Measurements from ENCODE around the gene SRP14.

The SRP14 gene

DNA sequence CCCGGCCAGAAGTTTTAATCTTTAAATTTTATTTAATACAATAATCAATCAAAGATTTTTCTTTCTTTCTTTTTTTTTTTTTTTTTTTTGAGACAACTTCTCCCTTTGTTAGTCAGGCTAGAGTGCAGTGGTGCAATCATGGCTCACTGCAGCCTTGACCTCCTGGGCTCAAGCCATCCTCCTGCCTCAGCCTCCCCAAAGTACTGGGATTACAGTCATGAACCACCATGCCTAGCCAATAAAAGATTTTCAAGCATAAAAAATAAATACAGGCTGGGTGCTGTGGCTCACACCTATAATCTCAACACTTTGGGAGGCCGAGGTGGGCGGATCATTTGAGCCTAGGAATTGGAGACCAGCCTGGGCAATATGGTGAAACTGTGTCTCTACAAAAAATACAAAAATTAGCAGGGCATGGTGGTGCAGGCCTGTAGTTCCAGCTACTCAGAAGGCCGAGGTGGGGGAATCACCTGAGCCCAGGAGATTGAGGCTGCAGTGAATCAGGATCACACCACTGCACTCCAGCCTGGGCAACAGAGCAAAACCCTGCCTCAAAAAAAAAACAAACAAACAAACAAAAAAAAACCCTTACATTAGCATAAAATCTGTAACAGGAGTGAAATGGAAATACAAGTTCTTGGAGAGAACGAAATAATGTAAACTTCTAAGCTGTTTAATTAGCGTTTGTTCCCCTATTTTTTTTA, 29.1 kb upstream of the SRP14 start:
- DNase-seq: no peak

DNA sequence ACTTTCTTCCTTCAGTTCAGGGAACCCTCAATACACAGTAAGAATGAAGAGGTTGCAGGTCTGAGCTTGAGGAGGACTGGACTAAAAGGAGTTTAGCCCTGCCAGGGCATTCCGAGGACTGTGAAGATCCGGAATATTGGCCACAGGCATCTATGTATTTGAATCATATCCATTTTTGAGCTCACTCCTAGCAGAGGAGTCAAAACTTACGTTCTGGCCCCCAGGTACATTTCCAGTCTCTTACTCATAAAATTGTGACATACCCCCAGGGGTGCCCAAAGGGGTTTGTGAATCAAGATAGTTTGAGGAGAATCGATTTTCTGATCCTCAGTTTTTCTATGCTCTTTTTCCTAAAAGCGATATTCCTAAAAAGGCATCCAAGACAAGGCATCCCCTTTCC, 27.6 kb upstream of the SRP14 start:
- DNase-seq: no peak

DNA sequence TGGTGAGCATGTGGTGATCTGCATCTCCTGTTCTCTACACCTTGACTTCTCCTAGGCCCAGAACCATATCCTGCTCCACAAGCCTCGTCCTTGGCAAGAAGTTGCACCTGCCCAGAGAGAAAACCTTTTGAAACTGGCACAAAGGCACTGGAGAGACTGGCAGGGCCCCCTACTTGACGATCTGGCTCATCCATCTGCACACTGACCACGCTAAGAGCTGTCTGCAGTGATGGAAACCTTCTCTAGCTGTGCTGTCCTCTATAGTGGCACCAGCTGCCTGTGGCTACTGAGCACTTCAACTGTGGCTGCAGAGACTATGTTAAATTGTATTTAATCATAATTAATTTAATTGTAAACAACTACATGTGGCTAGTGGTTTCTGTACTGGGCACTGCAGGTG, 26.2 kb upstream of the SRP14 start:
- peak; percentile 27 for DNase-seq

DNA sequence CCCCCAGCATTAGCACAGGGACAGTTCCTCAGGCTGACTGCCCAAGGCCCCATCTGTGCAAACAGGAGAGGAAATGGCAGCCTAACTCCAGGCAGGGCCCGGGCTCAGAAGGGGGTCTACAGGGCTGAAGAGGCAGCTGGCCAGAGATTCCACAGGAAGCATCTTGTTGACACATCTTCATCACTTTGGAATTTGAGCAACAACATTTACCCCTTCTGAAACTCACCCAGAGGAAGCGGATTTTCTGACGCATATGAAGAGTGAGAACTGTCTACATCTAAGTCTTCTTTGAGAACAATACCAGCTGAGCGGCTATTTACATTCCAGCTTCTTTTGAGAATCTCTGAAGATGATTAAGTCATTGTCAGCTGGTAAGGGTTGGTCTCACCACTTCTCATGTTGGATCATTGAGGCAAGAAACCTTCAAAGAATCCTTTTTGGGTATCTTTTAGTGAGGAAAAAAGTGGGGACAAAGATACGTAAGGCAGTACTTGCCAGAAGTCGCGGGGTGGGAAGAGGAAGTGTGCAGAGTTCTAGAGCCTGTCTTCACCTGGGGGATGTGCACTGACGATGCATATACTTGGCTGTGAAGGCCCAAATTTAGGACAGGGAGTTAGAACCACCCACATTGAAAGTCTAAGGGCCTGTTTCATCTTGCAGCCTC, 25.4 kb upstream of the SRP14 start:
- DNase-seq: no peak

DNA sequence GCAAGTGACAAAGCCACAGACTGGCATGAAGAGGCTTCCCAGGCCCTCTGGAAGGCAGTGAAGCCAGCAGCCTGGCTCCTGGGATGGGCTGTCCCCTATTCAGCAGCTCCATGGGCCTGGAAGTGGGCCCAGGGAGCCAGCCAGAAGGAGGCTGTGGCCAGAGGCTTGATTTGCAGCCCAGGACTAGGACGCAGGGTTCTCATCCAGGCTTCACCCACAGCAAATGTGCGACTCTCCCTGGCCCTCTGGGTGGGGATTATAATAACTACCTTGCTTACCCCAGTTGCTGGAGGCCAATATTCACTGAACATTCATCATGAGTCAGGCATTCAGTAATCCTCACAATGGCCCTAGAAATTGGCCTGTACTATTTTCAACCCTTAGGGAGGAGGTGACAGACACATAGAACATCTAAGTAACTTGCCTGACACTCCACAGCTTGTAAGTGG, 24.6 kb upstream of the SRP14 start:
- DNase-seq: no peak

DNA sequence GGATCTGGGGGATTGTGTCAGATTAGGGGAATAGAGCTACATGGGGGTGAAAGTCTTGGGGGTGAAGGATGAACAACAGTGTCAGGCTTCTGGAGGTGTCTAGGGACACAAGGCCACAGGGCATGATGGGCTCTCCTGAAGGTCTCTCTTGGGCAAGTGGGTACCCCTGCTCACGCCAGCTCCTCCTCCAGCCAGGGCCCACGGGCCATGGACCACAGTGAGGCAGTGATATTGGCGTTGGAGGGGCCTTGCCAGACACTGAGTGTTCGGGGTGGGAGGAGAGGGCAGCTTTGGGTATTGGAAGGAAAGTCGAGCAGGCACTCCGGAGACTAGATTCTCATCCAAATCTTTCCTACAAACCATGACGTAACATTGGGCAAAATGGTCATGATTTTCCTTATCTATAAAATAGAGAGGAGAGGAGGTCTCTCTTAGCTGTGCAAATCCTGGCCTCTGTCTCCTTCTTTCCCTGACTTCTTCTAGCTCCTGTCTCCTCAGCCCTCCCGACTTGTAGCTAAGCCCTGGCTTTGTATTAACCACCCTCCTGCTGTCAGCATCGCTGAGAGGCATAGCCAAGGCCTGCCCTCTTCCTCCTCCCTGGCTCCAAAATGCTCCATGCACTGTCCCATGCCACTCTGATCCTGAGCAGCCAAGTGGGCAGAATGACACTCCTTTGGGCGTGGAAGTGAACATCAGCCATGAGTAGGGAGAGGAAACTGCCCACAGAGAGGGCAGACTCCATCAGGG, 24.0 kb upstream of the SRP14 start:
- no peak for DNase-seq

DNA sequence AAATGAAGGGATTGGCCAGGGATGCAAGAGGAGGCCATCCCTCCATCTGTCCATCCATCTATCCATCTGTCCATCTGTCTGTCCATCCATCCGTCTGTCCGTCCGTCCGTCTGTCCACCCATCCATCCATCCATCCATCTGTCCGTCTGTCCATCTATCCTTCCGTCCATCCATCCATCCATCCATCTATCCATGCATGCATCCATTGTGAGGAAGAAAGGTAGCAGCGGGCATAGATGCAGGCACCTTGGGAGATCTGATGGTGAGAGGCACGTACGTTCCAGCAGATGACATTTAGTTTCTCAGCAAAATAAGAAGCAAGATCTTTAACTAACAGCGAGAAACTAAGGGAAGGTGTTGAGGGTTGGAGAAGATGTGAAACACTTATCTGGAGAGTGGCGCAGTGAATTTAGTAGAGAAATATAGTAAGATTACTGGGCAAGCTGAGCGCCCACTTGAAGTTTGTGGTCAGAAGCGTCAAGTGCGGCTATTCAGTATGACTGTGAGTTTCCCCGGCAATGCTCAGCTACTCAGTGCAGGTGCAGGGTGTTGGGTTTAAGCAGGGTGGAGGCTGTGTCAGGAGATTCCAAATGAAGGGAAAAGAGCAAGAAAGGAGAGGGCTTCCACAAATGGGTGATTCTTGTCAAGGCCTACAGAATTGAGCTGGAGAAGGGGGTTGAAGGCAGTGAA, 22.4 kb upstream of the SRP14 start:
- DNase-seq: peak; percentile 53

DNA sequence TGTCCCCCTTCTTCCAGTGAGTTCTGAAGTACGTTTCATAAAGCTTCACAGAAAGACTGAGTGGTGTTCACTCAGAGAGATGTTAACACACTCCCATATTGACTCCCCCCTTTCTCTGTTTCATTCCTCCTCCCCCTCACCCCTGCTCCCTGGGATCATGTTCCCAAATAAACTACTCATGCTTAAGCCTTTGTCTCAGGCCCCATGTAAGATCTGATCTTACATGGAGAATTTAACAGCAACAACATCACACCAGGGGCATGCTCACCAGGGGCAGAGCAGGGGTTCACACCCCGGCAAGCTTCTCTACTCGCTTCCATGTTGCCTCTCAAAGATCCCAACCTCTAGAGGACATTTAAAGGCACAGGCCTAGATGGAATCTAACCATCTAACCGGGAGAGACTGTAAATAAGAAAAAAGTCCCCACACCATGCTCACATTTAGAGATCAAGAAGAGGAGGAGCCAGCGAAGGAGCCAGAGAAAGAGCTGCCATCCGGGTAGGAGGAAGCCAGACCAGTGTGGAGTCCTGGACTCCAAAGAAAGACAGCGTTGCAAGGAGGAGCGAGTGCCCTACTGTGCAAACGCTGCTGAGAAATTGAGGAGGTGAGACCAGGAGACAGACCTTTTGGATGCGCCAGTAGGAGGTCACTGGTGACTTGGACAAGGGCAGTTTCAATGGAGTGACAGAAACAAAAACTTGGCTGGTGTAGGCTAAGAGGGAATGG, 21.4 kb upstream of the SRP14 start:
- no peak for DNase-seq

DNA sequence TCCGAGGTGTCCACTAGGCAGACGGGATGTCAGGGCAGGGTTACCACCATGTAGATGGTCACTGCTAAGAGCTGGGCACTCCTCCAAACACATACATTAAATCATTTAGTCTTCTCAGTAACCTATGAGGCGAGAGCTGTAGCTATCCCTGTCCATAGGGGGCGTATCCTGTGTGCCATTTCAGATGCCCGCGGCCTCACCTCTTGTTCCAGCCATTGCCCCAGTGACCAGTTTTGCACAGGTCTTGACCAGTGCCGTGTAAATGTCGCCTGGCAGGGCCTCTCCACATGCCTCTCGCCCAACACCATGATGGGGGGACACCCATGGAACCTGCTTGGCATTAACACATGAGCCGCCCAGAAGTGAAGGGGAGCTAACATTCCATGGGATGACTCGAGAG, 20.8 kb upstream of the SRP14 start:
- DNase-seq: no peak

DNA sequence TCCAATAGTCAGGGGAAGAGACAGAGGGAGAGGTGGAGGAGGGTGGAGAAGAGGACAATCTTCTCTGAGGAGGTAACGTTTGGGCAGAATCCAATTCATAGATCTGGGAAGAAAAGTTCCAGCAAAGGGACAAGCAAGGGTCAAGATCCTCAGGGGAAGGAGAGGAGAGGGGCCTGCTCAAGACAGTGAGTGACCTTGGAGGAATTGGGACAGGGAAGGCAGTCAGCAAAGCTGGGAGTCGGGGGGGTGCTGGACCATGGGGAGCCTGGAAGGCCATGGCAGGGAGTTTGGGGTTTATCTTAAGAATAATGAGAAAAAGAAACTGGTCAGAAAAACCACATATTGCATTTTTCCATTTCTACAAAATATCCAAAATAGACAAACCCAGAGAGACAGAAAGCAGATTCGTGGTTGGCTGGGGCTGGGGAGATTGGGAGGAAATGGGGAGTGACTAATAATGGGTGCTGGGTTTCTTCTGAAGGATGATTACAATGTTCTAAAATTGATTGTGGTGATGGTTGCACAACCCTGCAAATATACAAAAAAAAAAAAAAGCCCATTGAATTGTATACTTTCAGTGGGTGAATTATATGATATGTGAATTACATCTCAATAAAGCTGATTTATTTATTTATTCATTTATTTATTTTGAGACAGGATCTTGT, 19.6 kb upstream of the SRP14 start:
- no peak for DNase-seq

DNA sequence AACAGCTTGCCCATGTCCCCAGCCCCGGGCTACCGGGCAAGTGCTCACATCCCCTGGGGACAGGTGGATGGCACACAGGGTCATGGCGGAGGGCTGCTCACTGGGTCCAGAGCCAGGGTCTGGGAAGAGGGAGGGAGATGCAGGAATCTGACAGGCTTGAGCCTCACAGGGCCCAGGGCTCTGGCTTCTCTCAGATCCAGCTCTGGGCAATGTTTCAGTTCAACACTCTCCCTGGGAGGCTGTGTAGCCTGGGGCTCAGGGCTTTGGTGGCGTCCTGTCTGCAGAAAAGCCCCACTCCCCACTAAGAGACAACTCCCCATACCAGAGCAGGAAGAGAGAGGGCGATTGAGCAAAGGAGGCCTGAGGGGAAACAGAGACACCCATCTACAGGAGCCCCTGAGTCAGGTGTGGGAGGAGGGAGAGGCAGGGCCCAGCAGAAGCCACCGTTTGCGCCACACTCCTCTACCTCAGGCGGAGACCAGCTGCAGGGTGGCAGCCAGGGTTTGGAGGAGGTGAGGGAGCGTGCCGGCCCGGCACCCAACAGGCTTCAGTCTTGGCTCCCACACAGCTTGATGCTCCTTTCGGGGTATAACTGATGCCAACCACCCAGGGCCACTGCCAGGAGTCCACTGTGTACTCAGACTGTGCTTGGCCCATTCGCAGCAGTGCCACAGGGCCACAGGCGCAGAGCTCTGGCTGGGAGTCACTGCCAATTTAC, 16.8 kb upstream of the SRP14 start:
- no peak for DNase-seq

DNA sequence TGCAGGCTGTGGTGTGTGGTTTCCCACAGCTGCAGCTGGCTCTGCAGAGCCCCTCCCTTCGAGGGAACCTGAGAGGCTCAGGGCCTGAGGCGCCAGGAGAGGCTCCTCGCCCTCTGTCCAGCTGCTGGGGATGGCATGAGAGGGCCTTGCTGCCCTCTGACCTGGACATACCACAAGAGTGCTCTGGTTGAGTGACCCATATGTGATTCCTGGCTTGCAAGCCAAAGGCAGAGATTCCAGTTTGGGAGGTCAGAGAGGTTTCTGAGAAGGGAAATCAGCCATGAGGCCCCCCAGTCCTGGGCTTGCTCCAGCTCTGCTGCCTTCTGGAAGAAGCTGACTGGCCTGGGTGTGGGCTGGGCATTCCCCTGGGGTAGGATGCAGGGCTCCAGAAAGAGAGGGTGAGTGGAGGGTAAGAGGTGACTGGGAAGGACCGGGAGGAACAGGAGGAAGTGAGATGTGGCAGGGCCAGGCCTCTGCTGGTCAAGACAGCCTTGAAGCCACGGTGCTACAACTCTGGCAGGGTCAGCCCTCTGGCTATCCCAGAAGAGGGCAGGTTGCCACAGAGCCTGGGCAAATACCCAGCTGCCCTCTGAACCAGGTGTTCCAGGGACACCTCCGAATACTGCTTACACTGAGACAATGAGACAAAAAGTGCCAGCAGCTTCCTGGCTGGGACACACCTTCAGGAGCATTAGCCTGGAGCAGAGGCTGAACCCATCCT, 16.0 kb upstream of the SRP14 start:
- DNase-seq: no peak

DNA sequence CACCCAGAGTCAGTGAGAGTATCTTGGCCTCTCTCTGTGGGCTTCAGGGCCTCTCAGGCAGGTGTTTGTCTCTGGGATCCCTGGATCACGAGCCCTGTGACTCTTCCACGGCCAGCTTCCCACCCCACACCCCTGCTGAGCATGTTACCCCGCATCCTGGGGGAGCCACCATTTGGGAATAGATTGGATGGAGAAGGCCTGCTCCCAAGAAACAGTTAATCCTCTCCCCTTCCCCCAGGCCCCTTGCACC, 15.5 kb upstream of the SRP14 start:
- no peak for DNase-seq

DNA sequence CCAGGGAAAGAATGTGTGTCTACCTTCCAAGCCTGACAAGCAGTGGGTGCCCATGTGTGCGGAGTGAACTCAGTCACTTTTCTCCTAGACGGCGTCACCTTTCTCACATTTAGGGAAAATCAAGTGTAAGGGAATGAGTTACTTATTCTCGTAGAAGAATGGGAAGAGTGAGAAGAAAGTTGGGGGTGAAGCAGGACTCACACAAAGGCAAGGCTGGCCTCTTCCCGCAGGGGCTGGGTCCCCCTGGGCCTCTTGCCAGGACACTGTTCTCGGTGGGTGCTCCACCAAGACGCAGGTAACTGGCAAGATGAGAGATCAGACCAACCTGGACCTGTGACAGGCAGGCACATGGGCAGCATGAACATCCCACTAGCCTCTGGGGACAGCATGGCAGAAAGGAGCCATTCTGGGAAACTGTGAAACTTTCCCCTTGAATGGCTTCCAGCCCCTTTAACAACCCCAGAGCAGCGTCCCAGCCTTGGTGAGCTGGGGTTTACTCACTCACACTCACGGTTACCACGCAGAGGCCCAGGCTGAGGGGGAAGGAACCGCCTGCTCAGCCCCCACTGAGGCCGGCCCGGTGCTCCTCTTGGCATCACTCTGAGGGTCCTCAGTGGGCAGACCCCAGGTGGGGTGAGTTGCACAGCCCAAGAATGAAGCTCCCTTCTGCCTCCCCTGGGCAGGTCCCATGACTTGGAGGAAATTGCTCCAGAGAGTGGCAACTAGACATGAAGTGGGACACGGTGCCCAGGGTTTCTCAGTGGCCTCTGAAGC, 15.0 kb upstream of the SRP14 start:
- DNase-seq: no peak

DNA sequence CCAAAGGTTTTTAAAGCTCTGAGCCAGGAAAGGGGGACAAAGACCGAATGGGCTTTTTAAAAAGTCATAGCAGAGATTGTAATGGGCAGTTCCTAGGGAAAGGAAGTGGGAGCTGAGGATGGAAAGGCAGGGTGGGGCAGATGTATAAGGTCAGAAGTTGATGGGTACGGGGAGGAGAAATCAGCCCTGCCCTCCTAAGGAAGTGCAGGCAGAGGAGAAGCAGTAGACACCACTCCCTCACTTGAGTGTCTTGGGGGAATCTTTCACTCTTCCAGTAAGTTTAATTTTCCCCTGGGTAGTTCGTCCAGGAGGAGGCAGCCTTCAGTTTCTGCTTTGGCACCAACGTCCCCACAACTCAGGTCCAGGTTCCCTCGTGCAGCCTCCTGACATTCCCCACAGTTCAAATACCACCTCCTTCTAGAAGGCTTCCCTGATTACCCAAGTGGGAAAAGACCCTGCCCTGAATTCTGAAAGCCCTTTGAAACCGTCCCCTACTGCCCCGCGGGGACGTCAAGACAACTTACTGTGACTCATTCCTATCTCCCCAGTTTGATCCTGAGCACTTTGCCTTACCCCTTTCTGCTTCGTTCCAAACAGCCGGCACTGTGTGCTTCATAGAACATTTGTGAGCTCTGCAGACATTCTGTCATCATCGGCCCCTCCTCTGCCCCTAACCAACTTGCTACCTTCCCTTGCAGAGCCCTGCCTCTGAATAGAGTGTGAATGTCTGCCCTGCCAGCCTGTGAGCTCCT, 14.3 kb upstream of the SRP14 start:
- DNase-seq: no peak

DNA sequence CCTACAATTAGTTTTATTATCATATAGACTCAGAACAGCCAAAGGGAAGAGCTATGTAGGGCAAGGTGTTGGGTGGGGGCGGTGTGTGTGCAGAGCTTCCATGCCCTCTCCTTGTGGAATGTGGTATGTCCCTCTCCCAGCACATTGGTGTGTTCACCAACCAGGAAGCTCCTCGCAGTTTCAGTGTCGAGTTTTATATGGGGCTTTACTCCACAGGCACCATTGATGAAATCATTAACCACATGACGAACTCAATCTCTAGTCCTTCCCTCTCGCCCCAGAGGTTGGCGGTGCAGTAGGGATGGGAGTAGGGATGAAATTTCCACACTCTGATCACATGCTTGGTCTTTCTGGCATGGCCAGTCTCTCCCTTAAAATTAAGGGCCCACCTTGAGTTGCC, 13.6 kb upstream of the SRP14 start:
- DNase-seq: no peak

DNA sequence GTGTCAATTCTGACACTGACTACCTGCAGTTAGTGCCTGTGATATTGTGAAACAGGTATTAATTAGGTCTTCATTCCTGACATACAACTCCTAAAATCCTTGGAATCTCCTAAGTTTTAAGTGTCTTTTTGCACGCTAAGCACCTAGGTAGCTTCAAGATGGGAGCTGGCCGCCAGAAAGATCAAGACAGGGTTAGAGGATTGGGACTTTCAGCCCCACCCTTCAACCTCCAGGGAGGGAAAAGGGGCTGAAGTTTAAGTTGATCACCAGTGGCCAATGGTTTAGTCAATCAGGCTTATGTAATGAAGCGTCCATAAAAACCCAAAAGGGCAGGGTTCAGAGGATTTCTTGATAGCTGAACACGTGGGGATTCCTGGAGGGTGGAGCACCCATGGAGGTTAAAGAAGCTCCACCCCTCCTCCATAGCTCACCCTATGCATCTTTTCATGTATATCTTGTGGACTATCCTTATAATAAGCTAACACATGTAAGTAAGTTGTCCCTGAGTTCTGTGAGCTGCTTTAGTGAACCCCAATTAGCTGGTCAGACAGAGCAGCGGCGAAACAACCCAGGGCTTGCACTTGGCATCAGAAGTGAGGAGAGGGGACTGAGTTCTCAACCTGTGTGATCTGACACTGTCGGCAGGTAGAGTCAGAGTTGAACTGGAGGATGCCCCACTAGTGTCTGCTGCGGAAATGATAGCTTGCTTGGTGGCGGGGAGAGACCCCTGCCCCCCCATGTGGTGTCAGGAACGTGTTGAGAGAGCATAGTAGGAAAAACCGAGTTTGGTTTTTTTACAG, 12.8 kb upstream of the SRP14 start:
- DNase-seq: no peak

DNA sequence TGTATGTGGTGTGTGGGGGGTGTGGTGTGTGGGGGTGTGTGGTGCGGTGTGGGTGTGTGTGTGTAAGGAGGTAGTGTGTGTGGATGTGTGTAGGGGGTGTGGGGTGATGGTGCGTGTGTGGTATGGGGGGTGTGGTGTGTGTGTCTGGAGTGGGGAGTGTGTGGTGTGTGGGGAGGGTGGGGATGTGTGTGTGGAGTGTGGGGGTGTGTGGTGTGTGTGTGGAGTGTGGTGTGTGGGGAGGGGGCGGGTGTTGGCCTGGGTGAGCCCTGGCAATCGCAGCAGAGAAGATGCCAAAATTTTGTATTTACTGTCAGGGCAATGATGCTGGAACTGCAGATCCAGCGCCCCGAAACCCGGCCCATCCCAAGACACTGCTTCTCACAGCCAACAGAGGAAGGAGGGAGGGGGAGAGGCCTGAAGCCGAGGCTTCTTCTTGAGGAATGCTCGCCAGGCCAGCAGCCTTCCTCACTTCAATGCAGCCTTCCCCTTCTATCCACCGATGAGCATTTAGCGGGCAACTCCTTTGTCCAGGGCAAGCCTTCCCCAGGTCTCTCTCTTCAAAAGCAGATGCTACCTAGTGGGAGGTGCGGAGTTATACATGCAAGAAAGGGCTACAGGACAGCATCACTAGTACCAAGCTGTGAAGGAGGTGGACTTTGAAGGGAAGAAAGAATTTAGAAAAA, 11.9 kb upstream of the SRP14 start:
- no peak for DNase-seq
